Measurements from ENCODE around the gene MAP3K4.

Gene MAP3K4

GRCh38 chr6:161001421-161001820 is 9.9 kb downstream of the MAP3K4 start:
- no peak for DNase-seq

DNA sequence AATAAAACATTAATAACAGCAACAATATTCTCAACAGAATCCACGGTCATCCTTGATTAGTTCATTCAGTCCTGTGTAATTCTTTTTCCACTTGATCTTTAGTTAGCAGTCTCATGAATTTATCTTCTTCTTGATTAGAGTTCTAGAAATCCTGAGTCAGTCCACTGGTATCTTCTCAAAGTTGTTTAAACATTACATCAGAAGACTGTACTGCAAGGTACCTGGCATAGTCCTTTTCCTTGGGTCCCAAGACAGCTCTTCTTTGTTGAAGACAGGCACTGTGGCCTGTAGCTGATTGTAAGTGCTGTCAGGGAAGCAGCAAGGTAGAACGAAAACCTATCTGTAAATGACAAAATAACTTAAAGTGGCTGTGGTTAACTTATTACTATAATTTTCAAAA is 11.8 kb downstream of the MAP3K4 start:
- DNase-seq = no peak

GRCh38 chr6:161008245-161008644 is 16.7 kb downstream of the MAP3K4 start:
- DNase-seq = no peak

DNA sequence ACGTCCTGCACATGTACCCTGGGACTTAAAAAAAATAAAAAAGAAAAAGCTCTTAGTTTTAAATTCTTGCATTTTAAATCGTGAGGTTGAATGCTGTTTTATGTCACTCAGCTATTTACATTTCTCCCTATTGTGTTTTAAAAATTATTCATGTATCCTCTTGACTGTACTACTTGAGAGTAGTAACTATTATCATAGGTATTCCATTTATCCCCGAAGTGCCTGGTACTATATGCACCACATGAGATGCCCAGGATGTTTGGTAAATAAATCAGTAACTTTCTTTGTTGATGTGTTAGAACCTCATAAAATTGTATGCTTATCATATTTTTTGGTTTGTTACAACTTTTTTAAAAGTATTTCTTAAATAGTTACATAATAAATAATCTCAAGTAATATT is 18.4 kb downstream of the MAP3K4 start:
- DNase-seq = no peak

DNA sequence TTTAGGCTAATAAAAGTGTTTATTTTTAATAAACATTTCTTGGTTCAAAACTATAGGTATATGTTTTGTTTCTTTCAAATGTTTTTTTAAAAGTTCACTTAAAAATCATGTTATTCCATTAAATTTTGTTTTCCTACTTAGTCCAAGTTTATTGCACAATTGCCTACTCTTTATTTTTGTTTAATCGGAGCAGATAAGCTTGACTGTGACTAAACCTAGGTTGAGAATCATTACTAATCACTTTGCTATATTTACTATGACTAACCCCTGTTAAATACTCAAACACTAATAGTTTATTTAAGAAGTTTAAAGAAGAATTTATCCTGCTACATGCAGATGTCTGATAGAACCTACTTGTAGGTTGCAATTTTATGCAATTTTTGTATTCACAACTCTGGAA is 18.8 kb downstream of the MAP3K4 start:
- DNase-seq = no peak

DNA sequence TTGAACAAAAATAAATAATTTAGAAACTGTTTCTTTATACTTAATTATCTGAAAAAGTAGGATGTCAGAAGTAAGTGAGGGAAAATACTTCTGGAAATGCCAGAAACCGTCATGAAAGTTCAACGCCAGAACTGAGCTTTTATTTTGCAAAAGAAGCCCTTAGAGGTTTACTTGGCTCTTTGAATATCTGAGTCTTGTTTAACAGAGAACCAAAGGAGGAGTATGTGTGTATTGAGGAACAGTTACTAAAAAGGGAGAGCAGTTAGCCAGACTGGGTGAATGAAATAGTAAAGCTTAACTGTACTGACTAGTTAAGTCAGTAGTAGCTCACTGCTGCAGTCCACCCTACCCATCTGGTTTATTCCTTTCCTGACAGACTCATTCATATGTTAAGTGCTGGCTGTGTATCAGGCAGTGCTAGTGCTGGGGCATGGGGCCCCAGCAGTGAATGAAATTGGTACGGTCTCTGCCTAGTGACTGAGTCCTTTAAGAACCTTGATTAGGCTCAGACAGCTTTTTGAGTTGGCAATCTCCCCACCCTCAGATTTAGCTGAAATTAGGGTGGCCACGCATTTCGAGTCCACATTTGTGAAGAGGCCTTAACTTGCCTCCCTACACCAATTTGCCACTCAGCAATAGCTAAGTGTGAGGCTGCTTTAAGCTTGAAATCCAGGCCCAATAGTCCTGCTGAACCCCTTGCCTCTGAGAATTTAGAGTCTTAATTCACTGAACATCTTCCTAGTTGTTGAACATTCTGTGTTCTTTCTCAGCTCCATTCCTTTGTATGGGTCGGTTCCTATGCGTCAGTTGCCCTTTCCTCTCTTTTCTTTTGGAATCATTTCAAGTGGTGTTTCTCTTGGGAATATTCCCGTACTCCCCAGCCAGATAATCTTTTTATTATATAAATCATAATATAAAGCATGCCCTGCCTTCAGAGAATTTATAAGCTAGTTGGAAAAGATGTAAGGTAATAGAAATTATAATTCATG is 20.2 kb downstream of the MAP3K4 start:
- no peak for DNase-seq

DNA sequence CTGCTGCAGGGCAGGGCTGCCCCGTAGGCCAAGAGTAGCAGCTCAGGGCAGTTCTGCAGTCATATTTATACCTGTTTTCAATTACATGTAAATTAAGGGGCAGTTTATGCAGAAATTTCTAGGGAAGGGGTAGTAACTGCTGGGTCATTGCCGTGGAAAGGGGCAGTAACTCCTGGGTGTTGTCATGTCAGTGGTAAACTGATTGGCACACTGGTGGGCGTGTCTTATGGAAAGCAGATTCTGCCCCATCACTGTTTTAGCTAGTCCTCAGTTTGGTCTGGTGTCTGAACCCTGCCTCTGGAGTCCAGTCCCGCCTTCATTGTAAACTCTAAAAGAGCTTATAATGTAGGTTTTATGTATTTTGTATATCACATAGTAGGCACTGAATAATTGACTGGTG is 22.1 kb downstream of the MAP3K4 start:
- peak in 1 of 2 donors; percentile 38 for DNase-seq

GRCh38 chr6:161017766-161018564 is 26.4 kb downstream of the MAP3K4 start:
- no peak for DNase-seq

DNA sequence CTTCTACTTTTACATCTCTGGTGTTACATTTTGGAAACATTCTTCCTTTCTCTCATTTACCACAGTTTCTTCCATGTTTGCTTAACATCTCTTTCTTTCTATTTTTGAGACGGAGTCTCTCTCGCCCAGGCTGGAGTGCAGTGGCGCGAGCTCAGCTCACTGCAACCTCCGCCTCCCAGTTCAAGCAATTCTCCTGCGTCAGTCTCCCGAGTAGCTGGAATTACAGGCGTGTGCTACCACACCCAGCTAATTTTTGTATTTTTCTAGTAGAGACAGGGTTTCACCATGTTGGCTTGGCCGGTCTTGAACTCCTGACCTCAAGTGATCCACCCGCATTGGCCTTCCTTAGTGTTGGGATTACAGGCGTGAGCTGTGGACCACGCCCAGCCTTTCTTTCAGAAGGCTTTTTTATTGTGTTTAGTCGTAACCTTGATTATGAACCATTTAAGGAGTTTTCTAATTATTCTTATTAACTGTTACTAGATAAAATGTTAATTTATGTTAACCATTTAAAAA is 27.8 kb downstream of the MAP3K4 start:
- no peak for DNase-seq

- DNase-seq = no peak
Observed at GRCh38 chr6:161021543-161021942, 30.0 kb downstream of the MAP3K4 start.

DNA sequence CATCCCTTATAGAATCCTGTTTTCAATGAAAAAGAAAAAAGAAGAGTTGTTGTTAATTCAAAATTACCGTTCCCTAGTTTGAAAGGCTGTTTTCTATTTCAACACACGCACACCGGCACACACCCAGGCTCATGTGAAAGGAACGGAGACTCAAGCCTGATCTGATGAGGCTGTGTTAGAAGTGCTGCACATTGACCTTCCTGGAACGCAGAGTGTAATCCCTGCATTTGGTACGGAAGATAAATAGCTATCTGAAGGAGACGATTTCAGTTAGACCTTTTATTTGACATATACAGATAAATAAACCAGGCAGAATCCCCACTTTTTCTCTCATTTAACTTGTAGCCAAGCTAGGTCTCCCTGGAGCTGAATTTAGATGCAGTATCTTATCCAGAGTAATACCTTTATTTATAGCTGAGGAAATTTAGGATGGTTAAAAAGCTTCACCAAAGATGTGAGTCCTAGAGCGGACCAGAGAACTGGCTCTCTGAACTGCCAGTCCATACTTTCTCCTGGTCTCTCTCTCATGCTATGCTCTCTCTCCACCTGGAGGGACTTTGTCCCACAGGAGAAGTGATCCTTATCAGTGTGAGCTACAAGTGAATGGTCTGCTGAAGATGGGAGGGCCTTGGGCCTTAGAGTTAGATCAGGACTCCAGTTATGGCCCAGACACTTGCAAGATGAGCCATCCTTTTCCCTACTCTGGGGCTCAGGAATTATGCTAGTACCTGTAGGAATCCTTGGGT is 30.6 kb downstream of the MAP3K4 start:
- DNase-seq = no peak

DNA sequence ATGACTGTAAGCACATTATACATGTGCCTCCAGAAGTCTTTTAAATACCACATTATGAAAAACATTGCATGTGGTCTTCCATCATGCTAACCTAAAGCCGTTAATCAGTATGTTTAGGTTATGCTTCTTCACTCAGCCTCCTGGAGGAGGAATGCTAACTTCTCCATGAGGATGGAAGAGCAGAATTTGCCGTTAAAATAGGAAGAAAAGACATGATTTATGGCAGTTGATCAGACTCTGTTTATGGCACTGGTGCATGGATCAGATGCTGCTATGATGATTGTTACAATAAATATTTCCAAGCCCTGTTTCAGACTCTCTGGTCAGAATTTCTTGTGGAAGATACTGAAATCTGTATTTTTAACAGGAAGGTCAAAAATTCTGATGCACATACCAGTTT is 31.7 kb downstream of the MAP3K4 start:
- no peak for DNase-seq

GRCh38 chr6:161024364-161024920 is 32.9 kb downstream of the MAP3K4 start:
- DNase-seq = no peak

- no peak for DNase-seq
Observed at GRCh38 chr6:161027385-161027784, 35.8 kb downstream of the MAP3K4 start.

DNA sequence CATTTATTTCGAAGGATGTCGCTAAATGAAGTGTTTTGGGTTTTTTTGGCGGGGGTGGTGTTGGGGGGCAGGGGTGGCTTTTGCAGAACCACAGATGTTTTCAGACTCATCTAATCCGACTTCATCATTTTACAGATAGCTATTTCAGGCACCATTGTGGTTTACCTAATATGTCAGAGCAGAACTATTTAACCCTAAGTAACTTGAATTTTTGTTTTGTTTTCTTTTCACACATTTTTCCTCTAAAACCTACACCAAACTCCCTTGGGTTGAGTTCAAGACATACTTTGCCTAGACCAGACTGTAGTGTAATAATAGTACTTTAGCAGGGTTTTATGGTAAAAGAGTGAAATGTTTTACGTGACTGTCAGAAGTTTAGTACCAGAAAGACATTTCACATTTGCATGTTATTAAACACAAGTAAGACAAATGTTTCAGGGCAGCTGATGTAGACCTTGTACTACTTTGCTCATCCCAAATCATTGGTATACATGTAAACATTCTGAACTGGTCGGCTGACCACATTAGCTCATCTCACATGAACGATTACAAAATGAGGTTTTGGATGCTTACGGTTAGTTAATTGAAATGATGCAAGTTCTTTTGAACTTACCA is 37.7 kb downstream of the MAP3K4 start:
- DNase-seq = peak; percentile 47 to 64

DNA sequence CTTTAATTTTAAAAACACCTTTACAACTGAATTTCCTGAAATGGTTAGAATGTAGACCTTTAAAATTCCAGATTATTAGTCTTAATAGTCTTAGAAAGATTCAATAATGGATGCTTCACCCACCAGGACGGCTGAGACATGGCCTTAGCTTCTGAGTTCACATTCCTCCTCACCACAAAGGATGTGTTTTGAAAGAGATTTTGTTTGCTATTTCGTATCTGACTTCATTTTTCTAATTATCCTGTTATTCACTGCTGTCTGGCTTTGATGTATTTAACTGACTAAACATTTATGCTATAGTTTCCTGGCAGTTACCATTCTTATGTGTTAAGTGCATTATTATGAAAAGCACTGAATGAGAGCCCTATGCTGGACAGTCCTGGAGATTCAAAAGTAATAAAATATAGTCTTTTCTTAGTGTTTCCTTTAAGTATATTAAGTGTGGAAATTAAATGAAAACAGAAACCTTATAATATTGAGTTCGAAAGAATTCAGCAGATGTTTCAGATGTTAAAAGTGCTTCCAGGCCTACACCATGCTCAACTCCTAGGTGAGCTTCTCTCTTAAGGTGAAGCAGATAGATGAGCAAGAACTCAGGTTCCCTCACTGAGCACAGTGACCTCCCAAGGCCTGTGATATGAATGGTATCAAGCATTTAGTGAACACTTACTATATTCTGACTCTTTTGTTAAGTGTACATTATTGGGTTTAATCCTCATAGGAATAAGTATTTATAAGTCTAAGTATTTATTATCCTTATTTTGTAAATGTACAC is 40.3 kb downstream of the MAP3K4 start:
- DNase-seq = no peak

DNA sequence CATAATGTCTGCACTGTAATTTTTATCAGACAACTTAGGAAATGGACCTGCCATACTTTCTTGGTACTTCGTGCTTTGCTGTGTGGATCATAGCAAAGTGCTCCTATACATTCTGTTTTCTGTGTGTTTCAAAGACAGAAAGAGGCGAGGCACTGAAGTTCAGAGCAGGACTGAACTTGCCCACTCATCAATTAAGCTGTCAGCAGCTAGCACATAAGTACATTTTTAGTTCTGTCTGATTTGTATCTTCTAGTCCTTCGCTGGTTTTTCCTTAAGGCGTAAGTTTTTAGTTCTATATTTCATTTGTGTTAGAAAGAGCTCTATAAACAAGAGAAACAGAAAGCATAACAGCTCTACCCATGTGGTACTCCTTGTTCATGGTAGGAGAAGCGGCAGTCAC is 42.1 kb downstream of the MAP3K4 start:
- no peak for DNase-seq

- DNase-seq = peak in 1 of 2 donors; percentile 9
Observed at GRCh38 chr6:161035182-161035980, 43.8 kb downstream of the MAP3K4 start.

GRCh38 chr6:161035981-161036263 is 44.4 kb downstream of the MAP3K4 start:
- DNase-seq = no peak

GRCh38 chr6:161037873-161038228 is 46.3 kb downstream of the MAP3K4 start:
- no peak for DNase-seq

All from inflammatory macrophage treated with lipopolysaccharide for 1 hour (primary cell).